SH-SY5Y (cell line): ENCODE results near the gene CTNNAL1.

ENCODE experiments used
- GATA2 ChIP-seq: IDR thresholded peaks from 2 replicates; pipeline ENCODE4 v1.6.1; 2011; ENCODE audit warnings: mild to moderate bottlenecking, low read depth, low read length
- GATA3 ChIP-seq: IDR thresholded peaks from 2 replicates; pipeline ENCODE4 v1.6.1; 2011; ENCODE audit warnings: low read depth, mild to moderate bottlenecking, low read length, moderate library complexity

DNA sequence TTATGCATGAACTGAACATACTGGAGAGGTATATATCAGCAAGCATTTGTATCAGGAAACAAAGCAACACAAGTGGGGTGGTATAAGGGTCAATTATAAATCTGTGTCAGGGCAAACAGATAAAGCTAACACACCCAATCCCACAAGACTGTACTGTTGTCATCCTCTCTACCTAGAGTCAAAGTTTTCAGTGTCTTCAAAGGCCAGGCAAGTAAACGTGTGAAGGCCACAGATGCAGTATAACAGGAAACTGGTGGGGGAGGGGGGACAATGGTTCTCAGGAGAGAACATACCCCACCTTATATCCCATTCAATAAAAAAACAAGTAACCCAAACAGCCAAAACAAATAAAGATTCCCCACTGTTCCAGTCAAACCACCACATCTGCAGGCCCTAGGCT is 101.5 kb downstream of the CTNNAL1 start:
- TF ChIP-seq GATA3 (no peak), GATA2 (no peak)
